ENCODE measurements around the gene C2CD2. TPM values are rescaled to one million over a fixed set of nuclear protein-coding genes. Genes with fewer than 3 reads are reported as not detected.

Gene C2CD2
- total and polyA plus RNA-seq, 9 donors: 18.9 to 61.5 (median 37.4) TPM

GRCh38 chr21:41898998-41899397, 54.8 kb downstream of the C2CD2 start:
- H3K36me3 ChIP-seq: no peaks in the 10 kb centered on the region
- WGBS, 3 donors: 90 to 97% (median 93%) methylated on average over 17 of the region's 17 CpGs
- TF ChIP-seq CTCF (IDR thresholded peaks at IDR 0.05) (no peak), POLR2A (IDR thresholded peaks at IDR 0.05) (no peak), EP300 (IDR thresholded peaks at IDR 0.05) (no peak)
- no peaks in the 10 kb centered on the region for H3K27me3 ChIP-seq
- H3K4me1 ChIP-seq (ENCODE audit: insufficient read depth): peaks cover 4% of the 10 kb centered on the region
- H3K4me3 ChIP-seq: no peak overlapping the region
- DNase-seq: no peak
- no peak overlapping the region for H3K27ac ChIP-seq
- intact Hi-C loops (cut with DNase I): no loop called here
- no peaks in the 10 kb centered on the region for H3K9me3 ChIP-seq

GRCh38 chr21:41897700-41898099, 56.1 kb downstream of the C2CD2 start:
- 91 to 94% (median 92%) methylated on average over 8 of the region's 8 CpGs for WGBS, 3 donors
- Histone ChIP-seq H3K27me3 (no peaks in the 10 kb centered on the region), H3K4me1 (ENCODE audit: insufficient read depth) (peaks cover 4% of the 10 kb centered on the region), H3K36me3 (no peaks in the 10 kb centered on the region), H3K4me3 (no peak overlapping the region), H3K9me3 (no peaks in the 10 kb centered on the region), H3K27ac (no peak overlapping the region)
- TF ChIP-seq CTCF (IDR thresholded peaks at IDR 0.05) (no peak), POLR2A (IDR thresholded peaks at IDR 0.05) (no peak), EP300 (IDR thresholded peaks at IDR 0.05) (no peak)
- intact Hi-C loops (cut with DNase I): no loop called here
- DNase-seq: no peak

GRCh38 chr21:41897047-41897669, 56.7 kb downstream of the C2CD2 start:
- WGBS, 3 donors: 74 to 85% (median 84%) methylated on average over 11 of the region's 11 CpGs
- no peak for DNase-seq
- TF ChIP-seq CTCF (IDR thresholded peaks at IDR 0.05) (no peak), POLR2A (IDR thresholded peaks at IDR 0.05) (no peak), EP300 (IDR thresholded peaks at IDR 0.05) (no peak)
- Histone ChIP-seq H3K27me3 (no peaks in the 10 kb centered on the region), H3K4me3 (no peak overlapping the region), H3K9me3 (no peaks in the 10 kb centered on the region), H3K36me3 (no peaks in the 10 kb centered on the region), H3K27ac (no peak overlapping the region), H3K4me1 (ENCODE audit: insufficient read depth) (peaks cover 4% of the 10 kb centered on the region)
- intact Hi-C loops (cut with DNase I): no loop called here

- Histone ChIP-seq H3K36me3 (no peaks in the 10 kb centered on the region), H3K4me1 (ENCODE audit: insufficient read depth) (peaks cover 2% of the 10 kb centered on the region), H3K27ac (no peak overlapping the region), H3K9me3 (no peaks in the 10 kb centered on the region), H3K27me3 (no peaks in the 10 kb centered on the region), H3K4me3 (no peak overlapping the region)
- no peak for DNase-seq
- intact Hi-C loops (cut with DNase I): no loop called here
- WGBS, 3 donors: 51 to 69% (median 61%) methylated on average over 22 of the region's 22 CpGs
- no peak for TF ChIP-seq EP300 (IDR thresholded peaks at IDR 0.05)
- no peak for TF ChIP-seq POLR2A (IDR thresholded peaks at IDR 0.05)
- TF ChIP-seq CTCF (IDR thresholded peaks at IDR 0.05): no peak
These were observed 58.0 kb downstream of the C2CD2 start for GRCh38 chr21:41895643-41896493.
